Activated gamma-delta T cell treated with Interleukin-2 at 50 U/mL for 16 hours (primary cell): ENCODE data around the gene TUBB.
"Not testable (repeated sequence)": the region's sequence is repeated elsewhere in the genome, so short reads cannot be mapped to it uniquely, and the experiment has no call there.

Experiments used
- DNase-seq: peaks from one replicate; pipeline ENCODE4 v3.0.0-alpha.2; 2020

TUBB gene

DNA sequence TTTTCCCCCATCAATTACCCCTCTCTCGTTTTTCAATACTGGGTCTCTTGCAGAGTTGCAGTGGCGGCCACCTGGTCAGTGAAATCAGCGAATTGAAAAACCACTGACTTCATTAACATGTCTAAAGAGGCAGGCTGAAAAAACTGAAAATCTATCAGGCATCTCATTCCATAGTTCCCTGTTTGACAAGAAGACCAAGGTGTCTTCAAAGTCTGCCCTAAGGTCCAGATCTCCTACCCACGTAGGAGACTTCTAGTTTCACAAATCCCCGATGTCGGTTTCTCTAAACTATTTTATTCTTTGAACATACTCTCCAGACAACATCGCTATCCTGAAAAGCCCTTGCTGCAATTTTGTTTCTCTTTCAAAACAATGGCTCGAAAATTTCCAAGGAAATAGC lies 796 bp upstream of the TUBB start:
- DNase-seq: no peak

DNA sequence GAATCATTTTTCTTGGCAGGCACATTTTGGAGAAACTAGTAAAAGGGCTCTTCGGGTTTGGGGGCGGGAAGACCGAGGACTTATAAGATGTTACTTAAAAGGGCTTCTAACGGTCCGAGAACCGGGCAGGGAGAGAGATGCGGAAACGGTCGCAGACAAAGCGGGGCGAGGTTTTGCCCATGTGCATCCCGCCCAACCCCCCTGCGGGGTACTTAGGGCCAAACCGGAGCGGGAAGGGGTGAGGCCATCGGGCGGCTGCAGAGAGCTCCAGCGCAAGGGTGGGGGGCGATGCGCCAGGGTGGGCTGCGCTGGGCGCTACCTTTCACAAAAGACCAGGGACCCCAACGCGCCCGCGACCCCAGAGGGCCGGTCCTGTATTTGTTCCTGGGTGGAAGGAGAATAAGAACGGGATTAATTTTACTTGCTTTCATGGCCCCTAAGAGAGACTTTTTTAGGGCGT lies 616 bp downstream of the TUBB start:
- DNase-seq: peak; percentile 59

DNA sequence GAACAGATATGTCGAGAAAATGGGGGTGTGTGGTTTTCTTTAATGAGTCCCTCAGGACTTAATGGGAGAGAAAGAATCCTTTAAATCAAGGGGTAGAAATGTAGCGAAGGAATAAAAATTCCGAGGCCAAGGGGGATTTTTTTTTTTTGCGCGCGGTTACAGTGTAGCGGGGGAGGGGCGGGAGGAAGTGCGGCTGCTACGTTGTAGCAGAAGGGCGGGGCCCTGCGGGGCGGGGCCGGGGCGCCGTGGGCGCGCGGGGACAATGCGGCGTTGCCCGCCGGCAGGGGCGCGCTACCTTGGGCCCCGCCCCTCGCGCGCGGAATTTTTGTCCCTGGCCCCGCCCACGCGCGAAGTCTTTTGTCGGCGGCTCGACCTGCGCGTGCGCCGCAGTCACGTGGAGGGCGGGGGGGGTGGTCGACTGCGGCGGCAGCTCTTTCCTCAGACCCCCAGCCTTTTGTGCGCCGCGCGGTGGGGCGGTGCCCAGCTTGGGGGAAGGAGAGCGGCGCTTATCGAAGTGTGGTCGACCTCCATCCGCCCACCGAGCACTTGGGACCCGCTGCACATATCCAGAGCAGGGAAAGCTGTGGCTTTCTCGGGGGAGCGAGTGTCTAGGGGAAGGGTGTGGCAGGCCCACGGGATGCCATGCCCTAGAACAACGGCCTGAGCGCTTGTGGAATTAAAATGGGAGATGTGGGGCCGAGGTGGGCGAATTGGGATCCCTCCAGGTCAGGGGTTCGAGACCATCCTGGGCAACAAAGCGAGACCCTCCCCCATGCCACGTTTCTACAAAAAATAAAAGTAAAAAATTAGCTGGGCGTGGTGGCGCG lies 1.3 kb downstream of the TUBB start:
- peak; percentile 95 for DNase-seq

DNA sequence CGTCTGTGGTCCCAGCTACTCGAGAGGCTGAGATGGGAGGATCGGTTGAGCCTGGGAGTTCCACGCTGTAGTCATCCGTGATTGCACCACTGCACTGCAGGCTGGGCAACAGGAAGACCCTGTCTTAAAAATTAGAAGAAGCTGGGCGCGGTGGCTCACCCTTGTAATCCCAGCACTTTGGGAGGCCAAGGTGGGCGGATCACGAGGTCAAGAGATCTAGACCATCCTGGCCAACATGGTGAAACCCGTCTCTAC lies 1.8 kb downstream of the TUBB start:
- not testable (repeated sequence) for DNase-seq

DNA sequence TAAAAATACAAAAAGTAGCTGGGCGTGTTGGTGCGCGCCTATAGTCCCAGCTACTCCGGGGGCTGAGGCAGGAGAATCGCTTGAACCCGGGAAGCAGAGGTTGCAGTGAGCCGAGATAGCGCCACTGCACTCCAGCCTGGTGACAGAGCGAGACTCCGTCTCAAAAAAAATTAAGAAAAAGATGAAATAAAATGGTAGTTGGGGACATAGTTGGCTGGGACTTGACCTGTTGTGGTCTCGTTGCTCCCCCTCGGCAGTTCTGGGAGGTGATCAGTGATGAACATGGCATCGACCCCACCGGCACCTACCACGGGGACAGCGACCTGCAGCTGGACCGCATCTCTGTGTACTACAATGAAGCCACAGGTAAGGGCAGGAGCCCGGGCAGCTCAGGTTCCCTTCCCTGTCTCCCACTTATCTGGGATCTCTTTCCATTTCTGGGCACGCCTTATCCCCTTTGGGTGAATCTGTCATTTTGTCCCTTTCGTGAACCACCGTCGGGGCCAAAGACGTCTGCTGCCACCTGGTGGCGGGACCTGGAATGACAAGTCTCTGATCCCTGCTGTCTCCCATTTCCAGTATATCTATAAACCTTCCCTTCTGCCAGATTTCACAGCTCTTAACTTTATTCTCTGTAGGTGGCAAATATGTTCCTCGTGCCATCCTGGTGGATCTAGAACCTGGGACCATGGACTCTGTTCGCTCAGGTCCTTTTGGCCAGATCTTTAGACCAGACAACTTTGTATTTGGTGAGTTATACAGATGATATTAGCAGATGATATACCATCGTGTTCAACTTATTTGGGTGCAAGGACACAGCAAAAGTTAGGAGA lies 2.3 kb downstream of the TUBB start:
- DNase-seq: peak; percentile 86

DNA sequence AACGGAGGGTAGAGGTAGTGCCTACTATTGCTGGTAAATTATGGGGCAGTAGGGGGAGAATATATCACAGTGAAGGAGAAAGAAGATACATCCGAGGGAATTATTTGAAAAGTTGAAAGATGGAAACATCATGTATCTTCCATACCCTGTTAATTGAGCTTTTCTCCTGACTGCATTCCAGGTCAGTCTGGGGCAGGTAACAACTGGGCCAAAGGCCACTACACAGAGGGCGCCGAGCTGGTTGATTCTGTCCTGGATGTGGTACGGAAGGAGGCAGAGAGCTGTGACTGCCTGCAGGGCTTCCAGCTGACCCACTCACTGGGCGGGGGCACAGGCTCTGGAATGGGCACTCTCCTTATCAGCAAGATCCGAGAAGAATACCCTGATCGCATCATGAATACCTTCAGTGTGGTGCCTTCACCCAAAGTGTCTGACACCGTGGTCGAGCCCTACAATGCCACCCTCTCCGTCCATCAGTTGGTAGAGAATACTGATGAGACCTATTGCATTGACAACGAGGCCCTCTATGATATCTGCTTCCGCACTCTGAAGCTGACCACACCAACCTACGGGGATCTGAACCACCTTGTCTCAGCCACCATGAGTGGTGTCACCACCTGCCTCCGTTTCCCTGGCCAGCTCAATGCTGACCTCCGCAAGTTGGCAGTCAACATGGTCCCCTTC lies 3.1 kb downstream of the TUBB start:
- DNase-seq: not testable (repeated sequence)

DNA sequence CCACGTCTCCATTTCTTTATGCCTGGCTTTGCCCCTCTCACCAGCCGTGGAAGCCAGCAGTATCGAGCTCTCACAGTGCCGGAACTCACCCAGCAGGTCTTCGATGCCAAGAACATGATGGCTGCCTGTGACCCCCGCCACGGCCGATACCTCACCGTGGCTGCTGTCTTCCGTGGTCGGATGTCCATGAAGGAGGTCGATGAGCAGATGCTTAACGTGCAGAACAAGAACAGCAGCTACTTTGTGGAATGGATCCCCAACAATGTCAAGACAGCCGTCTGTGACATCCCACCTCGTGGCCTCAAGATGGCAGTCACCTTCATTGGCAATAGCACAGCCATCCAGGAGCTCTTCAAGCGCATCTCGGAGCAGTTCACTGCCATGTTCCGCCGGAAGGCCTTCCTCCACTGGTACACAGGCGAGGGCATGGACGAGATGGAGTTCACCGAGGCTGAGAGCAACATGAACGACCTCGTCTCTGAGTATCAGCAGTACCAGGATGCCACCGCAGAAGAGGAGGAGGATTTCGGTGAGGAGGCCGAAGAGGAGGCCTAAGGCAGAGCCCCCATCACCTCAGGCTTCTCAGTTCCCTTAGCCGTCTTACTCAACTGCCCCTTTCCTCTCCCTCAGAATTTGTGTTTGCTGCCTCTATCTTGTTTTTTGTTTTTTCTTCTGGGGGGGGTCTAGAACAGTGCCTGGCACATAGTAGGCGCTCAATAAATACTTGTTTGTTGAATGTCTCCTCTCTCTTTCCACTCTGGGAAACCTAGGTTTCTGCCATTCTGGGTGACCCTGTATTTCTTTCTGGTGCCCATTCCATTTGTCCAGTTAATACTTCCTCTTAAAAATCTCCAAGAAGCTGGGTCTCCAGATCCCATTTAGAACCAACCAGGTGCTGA lies 3.9 kb downstream of the TUBB start:
- DNase-seq: not testable (repeated sequence)

DNA sequence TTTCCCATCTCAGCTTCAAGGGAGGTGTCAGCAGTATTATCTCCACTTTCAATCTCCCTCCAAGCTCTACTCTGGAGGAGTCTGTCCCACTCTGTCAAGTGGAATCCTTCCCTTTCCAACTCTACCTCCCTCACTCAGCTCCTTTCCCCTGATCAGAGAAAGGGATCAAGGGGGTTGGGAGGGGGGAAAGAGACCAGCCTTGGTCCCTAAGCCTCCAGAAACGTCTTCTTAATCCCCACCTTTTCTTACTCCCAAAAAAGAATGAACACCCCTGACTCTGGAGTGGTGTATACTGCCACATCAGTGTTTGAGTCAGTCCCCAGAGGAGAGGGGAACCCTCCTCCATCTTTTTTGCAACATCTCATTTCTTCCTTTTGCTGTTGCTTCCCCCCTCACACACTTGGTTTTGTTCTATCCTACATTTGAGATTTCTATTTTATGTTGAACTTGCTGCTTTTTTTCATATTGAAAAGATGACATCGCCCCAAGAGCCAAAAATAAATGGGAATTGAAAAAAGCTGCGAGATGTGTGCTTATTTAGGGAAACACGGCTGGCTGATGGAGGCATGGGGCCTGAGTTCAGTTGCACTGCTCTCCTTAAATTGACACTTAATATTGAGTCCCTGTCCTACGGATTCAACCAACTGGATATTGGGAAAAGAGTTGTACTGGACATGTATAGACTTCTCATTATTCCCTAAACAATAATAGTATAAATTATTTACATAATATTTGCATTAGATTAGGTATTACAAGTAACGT lies 4.9 kb downstream of the TUBB start:
- DNase-seq: no peak

DNA sequence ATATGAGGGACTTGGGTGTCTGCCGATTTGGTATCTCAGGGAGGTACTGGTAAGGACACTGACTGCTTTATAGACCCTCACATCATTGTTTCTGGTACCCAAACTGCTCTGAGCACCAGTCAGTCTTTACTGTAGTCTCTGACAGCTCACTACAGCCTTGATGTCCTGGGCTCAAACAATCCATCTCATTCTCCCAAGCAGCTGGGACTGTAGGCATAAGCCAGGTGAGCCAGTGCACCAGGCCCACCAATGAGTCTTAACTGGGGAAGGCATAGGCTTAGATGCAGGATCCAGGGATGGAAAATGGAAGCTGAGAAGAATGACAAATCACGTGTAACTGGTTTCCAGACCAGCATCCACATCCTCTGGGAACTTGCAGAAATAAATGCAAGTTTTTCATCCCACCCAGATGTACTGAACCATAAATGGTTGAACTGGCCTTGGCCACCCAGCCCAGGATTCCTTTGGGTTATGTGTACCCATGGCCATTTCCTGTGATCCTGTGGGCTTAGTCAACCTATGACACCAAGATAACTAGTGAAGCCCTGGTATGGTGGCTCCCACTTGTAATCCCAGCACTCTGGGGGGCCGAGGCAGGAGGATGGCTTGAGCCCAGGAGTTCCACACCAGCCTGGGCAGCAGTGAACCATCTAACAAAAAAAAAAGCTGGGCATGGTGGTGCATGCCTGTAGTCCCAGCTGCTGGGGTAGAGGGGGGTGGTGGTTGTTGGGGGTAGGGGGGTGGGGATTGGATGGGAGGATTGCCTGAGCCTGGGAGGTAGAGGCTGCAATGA lies 5.8 kb downstream of the TUBB start:
- DNase-seq: no peak

DNA sequence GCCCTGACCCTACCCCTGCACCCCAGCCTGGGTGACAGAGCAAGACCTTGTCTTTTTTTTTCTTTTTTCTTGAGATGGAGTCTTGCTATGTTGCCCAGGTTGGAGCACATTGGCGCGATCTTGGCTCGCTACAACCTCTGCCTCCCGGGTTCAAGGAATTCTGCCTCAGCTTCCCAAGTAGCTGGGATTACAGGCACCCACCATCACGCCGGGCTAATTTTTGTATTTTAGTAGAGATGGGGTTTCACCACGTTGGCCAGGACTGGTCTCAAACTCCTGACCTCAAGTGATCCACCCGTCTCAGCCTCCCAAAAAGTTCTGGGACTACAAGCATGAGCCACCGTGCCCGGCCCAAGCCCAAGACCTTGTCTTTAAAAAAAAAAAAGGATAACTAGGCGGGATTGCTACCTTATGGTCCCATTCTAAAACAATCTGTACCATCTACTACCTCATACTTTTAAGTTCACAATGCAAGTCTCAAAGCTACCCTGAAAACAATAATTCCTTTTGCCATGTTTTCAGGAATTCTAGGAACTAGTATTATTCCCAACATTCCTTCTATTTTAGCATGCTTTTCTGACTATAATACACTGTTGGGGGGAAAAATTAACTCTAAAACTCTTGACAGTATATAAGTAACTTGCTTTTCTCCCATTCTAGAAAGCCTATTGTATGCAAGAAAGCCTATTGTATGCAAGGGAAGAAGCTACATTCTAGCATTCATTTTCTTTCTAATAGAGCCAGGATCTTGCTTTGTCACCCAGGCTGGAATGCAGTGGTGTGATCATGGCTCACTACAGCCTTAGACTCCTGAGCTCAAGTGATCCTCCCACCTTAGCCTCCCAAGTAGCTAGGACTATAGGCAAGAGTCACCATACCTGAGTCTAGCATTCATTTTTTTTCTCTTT lies 6.6 kb downstream of the TUBB start:
- DNase-seq: no peak

DNA sequence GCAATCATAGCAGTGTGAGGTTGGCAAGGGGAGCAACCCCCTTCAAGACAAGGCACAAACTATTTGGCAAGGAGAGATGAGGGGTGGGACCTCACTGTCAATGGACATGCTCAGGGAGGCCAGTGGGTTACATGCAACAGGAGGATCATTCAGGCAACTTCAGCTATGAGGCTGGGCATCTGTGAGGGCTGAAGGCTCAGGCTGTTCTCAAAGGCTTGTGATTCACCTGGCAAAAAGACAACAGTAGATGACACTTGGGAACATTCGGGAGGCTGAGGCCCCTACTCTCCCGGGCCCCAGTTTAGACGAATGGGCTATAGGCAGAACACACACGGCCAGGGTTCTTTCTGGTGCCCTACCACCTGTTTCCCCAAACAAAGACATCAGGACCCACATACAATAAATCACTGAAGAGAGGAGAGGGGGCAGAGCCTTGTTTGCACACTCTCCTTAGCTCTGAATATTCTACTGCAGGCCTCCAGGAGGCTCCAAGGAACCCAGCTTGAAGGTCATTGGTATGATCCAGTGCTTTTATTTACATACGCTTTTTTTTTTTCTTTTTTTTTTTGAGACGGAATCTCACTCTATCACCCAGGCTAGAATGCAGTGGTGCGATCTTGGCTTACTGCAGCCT lies 7.9 kb downstream of the TUBB start:
- no peak for DNase-seq

DNA sequence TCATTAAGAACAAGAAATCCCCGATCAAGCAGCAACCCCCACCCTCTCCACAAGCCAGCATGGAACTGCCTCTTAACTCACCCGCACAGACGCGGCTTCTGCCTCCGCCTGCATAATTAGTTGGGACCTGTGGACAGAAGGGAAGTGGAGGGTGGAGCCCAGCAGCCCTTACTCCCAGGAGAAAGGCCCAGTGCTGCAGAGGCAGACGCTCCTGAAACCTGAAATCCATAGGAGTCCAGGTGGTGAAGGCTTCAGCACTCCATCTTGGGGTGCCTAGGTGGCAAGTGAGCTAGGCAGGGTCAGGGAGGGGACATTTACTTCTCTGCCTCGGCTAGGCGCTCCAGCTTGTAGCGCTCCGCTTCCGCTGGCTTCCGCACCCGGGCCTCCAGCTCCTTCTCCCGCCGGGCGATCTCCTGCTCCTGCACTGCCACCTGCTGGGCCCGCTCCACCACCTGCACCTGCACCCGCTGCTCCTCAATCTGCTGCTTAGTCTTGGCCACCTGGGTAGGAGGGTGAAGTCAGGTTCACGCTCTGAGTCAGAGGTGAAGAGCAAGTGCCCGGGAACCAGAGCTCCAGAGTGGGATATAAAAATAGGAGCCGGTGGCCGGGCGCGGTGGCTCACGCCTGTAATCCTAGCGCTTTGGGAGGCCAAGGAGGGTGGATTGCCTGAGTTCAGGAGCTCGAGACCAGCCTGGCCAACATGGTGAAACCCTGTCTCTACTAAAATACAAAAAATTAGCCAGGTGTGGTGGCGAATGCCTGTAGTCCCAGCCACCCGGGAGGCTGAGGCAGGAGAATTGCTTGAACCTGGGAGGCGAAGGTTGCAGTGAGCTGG lies 10.7 kb downstream of the TUBB start:
- peak; percentile 81 for DNase-seq

DNA sequence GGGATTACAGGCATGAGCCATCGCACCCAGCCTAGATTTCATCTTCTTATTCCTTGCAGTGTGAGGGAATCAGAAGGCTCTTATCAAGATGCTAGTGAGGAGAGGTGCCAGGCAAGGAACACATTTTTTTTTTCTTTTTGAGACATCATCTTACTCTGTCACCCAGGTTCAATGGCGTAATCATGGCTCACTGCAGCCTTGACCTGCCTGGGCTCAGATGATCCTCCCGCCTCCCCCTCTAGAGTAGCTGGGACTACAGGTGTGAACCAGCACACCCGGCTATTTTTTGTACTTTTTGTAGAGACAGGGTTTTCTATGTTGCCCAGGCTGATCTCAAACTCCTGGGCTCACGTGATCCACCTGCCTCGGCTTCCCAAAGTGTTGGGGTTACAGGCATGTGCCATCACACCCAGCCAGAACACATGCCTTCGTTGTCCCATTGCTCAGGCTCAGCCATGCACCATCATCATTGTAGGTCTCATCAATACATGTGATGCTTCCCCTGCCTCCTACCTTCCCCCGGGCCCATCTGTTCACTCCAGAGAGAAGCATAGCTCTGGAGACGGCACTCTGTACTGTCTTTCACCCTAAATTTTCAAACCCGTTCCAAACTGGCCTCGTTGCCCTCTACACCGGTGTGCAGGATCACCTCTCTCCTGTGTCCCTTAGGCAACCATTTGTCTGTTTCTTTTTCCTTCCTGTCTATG lies 12.2 kb downstream of the TUBB start:
- DNase-seq: no peak

DNA sequence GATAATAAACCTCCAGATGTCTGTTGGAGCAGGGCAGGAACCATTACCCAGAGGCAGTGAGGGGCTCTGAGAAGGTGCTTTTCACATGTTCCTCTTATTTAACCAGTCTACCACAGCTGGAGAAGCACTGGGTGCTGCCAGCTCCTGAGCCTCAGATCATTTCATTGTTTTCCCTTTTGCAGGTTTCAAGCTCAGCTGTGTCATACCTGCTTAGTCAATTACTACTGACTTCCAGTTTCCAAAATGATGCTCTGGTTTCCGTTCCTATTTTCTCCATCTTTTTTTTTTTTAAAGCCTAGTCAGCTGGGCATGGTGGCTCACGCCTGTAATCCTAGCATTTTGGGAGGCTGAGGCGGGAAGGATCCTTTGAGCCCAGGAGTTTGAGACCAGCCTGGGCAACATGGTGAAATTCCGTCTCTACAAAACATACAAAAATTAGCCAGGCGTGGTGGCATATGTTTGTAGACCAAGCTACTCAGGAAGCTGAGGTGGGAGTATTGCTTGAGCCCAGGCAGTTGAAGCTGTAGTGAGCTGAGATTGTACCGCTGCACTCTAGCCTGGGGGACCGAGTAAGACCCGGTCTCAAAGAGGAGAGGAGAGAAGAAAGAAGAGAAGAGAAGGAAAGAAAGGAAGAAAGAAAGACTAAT lies 15.6 kb downstream of the TUBB start:
- DNase-seq: no peak

DNA sequence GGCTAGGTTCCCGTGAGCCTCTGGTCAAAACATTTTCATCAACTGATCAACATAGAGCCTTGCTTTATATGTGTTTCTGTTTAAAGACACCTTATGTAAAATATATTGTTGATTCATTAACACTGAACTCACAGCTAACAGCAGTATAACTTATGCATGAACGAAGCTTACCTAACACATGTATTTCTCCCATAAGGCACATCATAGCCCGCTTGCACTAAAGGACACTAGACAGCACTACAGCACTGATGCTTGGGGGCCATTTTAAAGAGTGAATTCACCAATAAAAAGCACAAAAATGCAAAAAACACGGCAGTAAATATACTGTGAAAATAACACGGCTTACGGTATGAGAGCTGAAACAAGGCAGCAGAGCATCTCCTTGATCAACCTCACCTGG lies 18.4 kb downstream of the TUBB start:
- DNase-seq: no peak

DNA sequence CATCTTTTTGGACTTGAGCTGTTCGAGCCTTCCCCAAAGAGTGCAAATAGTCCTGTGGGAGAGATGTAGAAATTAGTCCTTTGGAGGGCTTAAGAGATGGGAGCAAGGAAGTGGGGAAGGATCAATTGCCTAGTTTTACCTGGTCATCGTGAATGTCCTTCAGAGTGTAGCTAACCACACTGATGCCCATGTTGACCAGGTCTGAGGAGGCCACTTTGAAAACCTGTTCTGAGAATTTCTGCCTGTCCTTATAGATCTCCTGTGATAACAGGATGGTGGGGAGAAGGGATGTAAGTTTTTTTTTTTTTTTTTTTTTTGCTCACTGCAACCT lies 20.4 kb downstream of the TUBB start:
- DNase-seq: no peak

DNA sequence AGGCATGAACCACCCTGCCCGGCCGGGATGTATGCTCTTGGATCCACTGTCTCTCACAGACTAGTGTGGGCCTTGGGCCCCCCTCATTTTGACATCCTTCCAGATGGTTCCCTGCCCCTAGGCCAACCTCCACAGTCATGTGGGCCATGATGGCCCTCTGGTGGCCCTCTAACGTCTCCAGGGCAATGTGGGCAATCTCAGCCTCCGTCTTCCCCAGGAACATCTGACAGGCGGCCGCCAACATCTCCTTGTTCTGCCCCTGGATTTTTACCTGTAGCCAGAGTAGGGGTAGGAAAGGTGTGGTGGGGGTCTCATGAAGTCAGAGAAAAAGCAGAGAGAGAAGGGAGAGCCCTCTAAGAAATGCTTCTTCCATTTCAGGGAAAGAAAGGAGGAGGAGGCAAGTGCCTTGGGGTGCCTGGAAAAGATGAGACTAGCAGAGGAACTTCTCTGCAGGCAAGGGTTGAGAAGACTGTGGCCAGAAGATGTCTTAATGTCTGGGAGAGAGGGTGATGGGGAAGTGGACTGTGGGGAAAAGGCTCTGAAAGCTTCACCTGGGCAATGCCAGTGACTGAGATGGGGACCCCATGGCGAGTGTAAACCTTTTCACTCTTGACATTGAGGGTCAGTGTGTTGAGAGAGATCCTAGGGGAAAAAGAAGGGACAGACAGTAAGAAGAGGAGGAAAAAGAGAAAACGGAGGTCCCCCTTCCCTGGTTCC lies 21.1 kb downstream of the TUBB start:
- no peak for DNase-seq
